Liver (tissue), 9 donors: ENCODE data around the gene PRSS23. TPM values are rescaled to one million over a fixed set of nuclear protein-coding genes. Genes with fewer than 3 reads are reported as not detected.

Experiments
- DNase-seq: peaks from one replicate; pipeline ENCODE4 v3.0.0-alpha.2; 2017; ENCODE audit warnings: low spot score
- H3K27ac ChIP-seq, 2 donors: one replicate each; pipeline ENCODE4 v1.7.0; 2013; ENCODE audit warnings: inconsistent platforms in 2 of 2, low read length in 2 of 2, control low read depth in 1 of 2, low read depth in 1 of 2, mild to moderate bottlenecking in 1 of 2
- H3K27me3 ChIP-seq, 4 donors: one replicate each; pipeline versions ENCODE4 v1.6.1 to v1.7.0; 2013; ENCODE audit warnings: low read length in 3 of 4, inconsistent platforms in 1 of 4, mild to moderate bottlenecking in 1 of 4, moderate library complexity in 1 of 4; ENCODE audit not compliant: control insufficient read depth in 4 of 4, insufficient read depth in 4 of 4
- H3K36me3 ChIP-seq, 4 donors: one replicate each; pipeline versions ENCODE4 v1.6.1 to v1.7.0; 2013; ENCODE audit warnings: low read length in 3 of 4, mild to moderate bottlenecking in 3 of 4, low read depth in 1 of 4, moderate library complexity in 1 of 4; ENCODE audit not compliant: control insufficient read depth in 4 of 4, insufficient read depth in 3 of 4
- H3K4me1 ChIP-seq, 4 donors: one replicate each; pipeline versions ENCODE4 v1.6.1 to v1.7.0; 2013; ENCODE audit warnings: low read length in 3 of 4, mild to moderate bottlenecking in 3 of 4, moderate library complexity in 1 of 4; ENCODE audit not compliant: control insufficient read depth in 4 of 4, insufficient read depth in 4 of 4
- H3K4me3 ChIP-seq, 3 donors: one replicate each; pipeline versions ENCODE4 v1.6.1 to v1.7.0; 2013; ENCODE audit warnings: low read length in 3 of 3, control low read depth in 1 of 3, low read depth in 1 of 3, mild to moderate bottlenecking in 1 of 3
- H3K9ac ChIP-seq, 2 donors: one replicate each; pipeline ENCODE4 v1.7.0; 2013; ENCODE audit warnings: low read length in 2 of 2, mild to moderate bottlenecking in 2 of 2, moderate library complexity in 2 of 2, control low read depth in 1 of 2, low read depth in 1 of 2
- H3K9me3 ChIP-seq, 4 donors: one replicate each; pipeline versions ENCODE4 v1.6.1 to v1.7.0; 2013; ENCODE audit warnings: low read length in 3 of 4; ENCODE audit not compliant: control insufficient read depth in 4 of 4
- ATF3 ChIP-seq: IDR thresholded peaks from 2 replicates; pipeline ENCODE4 v1.6.1; 2016; ENCODE audit warnings: antibody characterized with exemption
- EGR1 ChIP-seq, 2 donors: IDR thresholded peaks; 2 replicates each; pipeline ENCODE4 v1.6.1; 2016 to 2018; ENCODE audit warnings: antibody characterized with exemption in 2 of 2, low read depth in 2 of 2
- FOXA1 ChIP-seq: IDR thresholded peaks from 2 replicates; pipeline ENCODE4 v1.6.1; 2016; ENCODE audit warnings: antibody characterized with exemption
- FOXA2 ChIP-seq: IDR thresholded peaks from 2 replicates; pipeline ENCODE4 v1.6.1; 2016; ENCODE audit warnings: antibody characterized with exemption
- GABPA ChIP-seq, 2 donors: IDR thresholded peaks in 1 of 2; conservative IDR thresholded peaks in 1 of 2; 2 replicates each; pipeline ENCODE4 v1.6.1; 2016; ENCODE audit warnings: antibody characterized with exemption in 2 of 2, mild to moderate bottlenecking in 1 of 2, moderate library complexity in 1 of 2
- HNF4A ChIP-seq, 2 donors: conservative IDR thresholded peaks; 2 replicates each; pipeline ENCODE4 v1.6.1; 2016; ENCODE audit warnings: antibody characterized with exemption in 2 of 2, mild to moderate bottlenecking in 2 of 2
- JUND ChIP-seq, 2 donors: IDR thresholded peaks; 2 replicates each; pipeline ENCODE4 v1.6.1; 2016; ENCODE audit warnings: antibody characterized with exemption in 2 of 2
- MAX ChIP-seq: IDR thresholded peaks from 2 replicates; pipeline ENCODE4 v1.6.1; 2016; ENCODE audit warnings: antibody characterized with exemption
- NR2F2 ChIP-seq: IDR thresholded peaks from 2 replicates; pipeline ENCODE4 v1.6.1; 2016; ENCODE audit warnings: antibody characterized with exemption
- RAD21 ChIP-seq, 2 donors: IDR thresholded peaks; 2 replicates each; pipeline ENCODE4 v1.6.1; 2016; ENCODE audit warnings: antibody characterized with exemption in 2 of 2, mild to moderate bottlenecking in 2 of 2
- SP1 ChIP-seq: IDR thresholded peaks from 2 replicates; pipeline ENCODE4 v1.6.1; 2018; ENCODE audit warnings: antibody characterized with exemption, mild to moderate bottlenecking
- TAF1 ChIP-seq: conservative IDR thresholded peaks from 2 replicates; pipeline ENCODE4 v1.6.1; 2016; ENCODE audit warnings: antibody characterized with exemption, mild to moderate bottlenecking
- YY1 ChIP-seq: IDR thresholded peaks from 2 replicates; pipeline ENCODE4 v1.6.1; 2016; ENCODE audit warnings: antibody characterized with exemption, mild to moderate bottlenecking
- WGBS: extraction: QIAGEN DNeasy Blood & Tissue Kit; methylation state at CpG from one replicate; pipeline ENCODE4 v1.1.7; 2013; 5-methylcytosine and 5-hydroxymethylcytosine counted together
- polyA plus RNA-seq, 2 donors: library from polyadenylated mRNA; stranded (reverse) in 1 of 2; unstranded in 1 of 2; fragments of 200-250 nt in 1 of 2; fragments of >200 nt in 1 of 2; fragmentation: Nextera tagmentation in 1 of 2; extraction: Ambion mirVana in 1 of 2; gene quantifications; one replicate each; pipeline versions ENCODE4 v1.2.1 to v1.2.3, GENCODE V29; 2013 to 2015
- total RNA-seq, 2 donors: library from RNA; depleted of rRNA; stranded (reverse); fragments of >200 nt; gene quantifications; one replicate each; pipeline ENCODE4 v1.2.3, GENCODE V29; 2014
- TF ChIP-seq, protein P1 (sequence below): IDR thresholded peaks from 2 replicates; pipeline ENCODE4 v1.6.1; 2016; ENCODE audit warnings: antibody characterized with exemption
- TF ChIP-seq, protein P2 (sequence below): IDR thresholded peaks from 2 replicates; pipeline ENCODE4 v1.6.1; 2016; ENCODE audit warnings: antibody characterized with exemption, mild to moderate bottlenecking
- donor health status: healthy.
- donor health status: healthy.
- donor health status: healthy.
- donor health status: healthy.
- donor health status: healthy.

Gene PRSS23
- total and polyA plus RNA-seq, 4 donors, result 2.3 to 11.0 (median 7.8) TPM

DNA sequence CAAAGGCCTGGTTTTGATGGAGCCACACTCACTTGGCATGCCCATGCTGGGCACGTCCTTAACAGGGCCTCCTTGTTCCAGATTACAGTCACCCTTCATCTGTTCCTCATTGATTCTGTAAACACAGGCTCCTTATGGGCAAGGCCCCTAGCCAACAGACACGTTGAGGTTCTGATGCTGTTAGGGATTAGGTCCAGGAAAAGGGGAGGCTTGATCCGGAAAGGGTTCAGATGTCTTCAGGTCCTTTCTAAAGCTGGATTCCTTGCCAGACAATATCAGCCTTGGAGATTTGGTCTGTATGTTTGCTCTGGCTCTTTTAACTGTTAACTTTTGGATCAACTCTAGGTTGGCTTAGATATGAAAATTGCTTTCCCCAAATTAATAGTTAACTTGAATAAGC is 46.9 kb upstream of the PRSS23 start:
- H3K27me3 ChIP-seq, result no peaks in the 10 kb centered on the region
- no peaks in the 10 kb centered on the region for H3K4me1 ChIP-seq
- TF ChIP-seq MAX (no peak), JUND (IDR thresholded peaks at IDR 0.05) (no peak), FOXA2 (no peak), YY1 (no peak), FOXA1 (no peak)
- H3K9ac ChIP-seq, result no peak overlapping the region
- WGBS, result 78% methylated on average over 3 of the region's 3 CpGs
- no peaks in the 10 kb centered on the region for H3K36me3 ChIP-seq
- H3K27ac ChIP-seq, result no peak overlapping the region
- no peak overlapping the region for H3K4me3 ChIP-seq
- DNase-seq, result no peak
- H3K9me3 ChIP-seq, result no peaks in the 10 kb centered on the region

- TF ChIP-seq MAX (no peak), FOXA1 (no peak), YY1 (no peak), EGR1 (IDR thresholded peaks at IDR 0.05; ENCODE audit: low read depth in 2 of 2) (no peak), GABPA (IDR thresholded peaks at IDR 0.05 in 1 of 2, conservative IDR thresholded peaks at IDR 0.05 in 1 of 2) (no peak), TAF1 (no peak), ATF3 (no peak), FOXA2 (no peak), JUND (IDR thresholded peaks at IDR 0.05) (no peak)
- Histone ChIP-seq H3K27ac (no peak overlapping the region), H3K9ac (no peak overlapping the region), H3K9me3 (no peaks in the 10 kb centered on the region), H3K36me3 (no peaks in the 10 kb centered on the region), H3K27me3 (no peaks in the 10 kb centered on the region), H3K4me3 (no peak overlapping the region), H3K4me1 (no peaks in the 10 kb centered on the region)
- DNase-seq, result no peak
These were observed 45.2 kb upstream of the PRSS23 start for GRCh38 chr11:86755146-86755545.

GRCh38 chr11:86758171-86758570 is 42.2 kb upstream of the PRSS23 start:
- H3K27me3 ChIP-seq, result no peaks in the 10 kb centered on the region
- no peaks in the 10 kb centered on the region for H3K36me3 ChIP-seq
- 87% methylated on average over 1 of the region's 1 CpG for WGBS
- DNase-seq, result no peak
- no peak overlapping the region for H3K4me3 ChIP-seq
- no peak overlapping the region for H3K27ac ChIP-seq
- no peak for TF ChIP-seq FOXA2
- TF ChIP-seq, protein P1, sequence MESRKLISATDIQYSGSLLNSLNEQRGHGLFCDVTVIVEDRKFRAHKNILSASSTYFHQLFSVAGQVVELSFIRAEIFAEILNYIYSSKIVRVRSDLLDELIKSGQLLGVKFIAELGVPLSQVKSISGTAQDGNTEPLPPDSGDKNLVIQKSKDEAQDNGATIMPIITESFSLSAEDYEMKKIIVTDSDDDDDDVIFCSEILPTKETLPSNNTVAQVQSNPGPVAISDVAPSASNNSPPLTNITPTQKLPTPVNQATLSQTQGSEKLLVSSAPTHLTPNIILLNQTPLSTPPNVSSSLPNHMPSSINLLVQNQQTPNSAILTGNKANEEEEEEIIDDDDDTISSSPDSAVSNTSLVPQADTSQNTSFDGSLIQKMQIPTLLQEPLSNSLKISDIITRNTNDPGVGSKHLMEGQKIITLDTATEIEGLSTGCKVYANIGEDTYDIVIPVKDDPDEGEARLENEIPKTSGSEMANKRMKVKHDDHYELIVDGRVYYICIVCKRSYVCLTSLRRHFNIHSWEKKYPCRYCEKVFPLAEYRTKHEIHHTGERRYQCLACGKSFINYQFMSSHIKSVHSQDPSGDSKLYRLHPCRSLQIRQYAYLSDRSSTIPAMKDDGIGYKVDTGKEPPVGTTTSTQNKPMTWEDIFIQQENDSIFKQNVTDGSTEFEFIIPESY, result no peak
- TF ChIP-seq TAF1, result no peak
- no peak for TF ChIP-seq YY1
- TF ChIP-seq MAX, result no peak
- TF ChIP-seq FOXA1, result no peak
- TF ChIP-seq RAD21 (IDR thresholded peaks at IDR 0.05), result no peak
- TF ChIP-seq, protein P2, sequence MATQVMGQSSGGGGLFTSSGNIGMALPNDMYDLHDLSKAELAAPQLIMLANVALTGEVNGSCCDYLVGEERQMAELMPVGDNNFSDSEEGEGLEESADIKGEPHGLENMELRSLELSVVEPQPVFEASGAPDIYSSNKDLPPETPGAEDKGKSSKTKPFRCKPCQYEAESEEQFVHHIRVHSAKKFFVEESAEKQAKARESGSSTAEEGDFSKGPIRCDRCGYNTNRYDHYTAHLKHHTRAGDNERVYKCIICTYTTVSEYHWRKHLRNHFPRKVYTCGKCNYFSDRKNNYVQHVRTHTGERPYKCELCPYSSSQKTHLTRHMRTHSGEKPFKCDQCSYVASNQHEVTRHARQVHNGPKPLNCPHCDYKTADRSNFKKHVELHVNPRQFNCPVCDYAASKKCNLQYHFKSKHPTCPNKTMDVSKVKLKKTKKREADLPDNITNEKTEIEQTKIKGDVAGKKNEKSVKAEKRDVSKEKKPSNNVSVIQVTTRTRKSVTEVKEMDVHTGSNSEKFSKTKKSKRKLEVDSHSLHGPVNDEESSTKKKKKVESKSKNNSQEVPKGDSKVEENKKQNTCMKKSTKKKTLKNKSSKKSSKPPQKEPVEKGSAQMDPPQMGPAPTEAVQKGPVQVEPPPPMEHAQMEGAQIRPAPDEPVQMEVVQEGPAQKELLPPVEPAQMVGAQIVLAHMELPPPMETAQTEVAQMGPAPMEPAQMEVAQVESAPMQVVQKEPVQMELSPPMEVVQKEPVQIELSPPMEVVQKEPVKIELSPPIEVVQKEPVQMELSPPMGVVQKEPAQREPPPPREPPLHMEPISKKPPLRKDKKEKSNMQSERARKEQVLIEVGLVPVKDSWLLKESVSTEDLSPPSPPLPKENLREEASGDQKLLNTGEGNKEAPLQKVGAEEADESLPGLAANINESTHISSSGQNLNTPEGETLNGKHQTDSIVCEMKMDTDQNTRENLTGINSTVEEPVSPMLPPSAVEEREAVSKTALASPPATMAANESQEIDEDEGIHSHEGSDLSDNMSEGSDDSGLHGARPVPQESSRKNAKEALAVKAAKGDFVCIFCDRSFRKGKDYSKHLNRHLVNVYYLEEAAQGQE, result no peak
- no peak for TF ChIP-seq SP1
- TF ChIP-seq ATF3, result no peak
- TF ChIP-seq JUND (IDR thresholded peaks at IDR 0.05), result no peak
- no peak for TF ChIP-seq HNF4A (conservative IDR thresholded peaks at IDR 0.05)
- TF ChIP-seq NR2F2, result no peak
- no peak for TF ChIP-seq EGR1 (IDR thresholded peaks at IDR 0.05; ENCODE audit: low read depth in 2 of 2)
- H3K4me1 ChIP-seq, result no peaks in the 10 kb centered on the region
- H3K9ac ChIP-seq, result no peak overlapping the region
- no peaks in the 10 kb centered on the region for H3K9me3 ChIP-seq
